Adrenal gland (tissue), 12 donors: ENCODE measurements around the gene ATP8A2. TPM values are rescaled to one million over a fixed set of nuclear protein-coding genes. Genes with fewer than 3 reads are reported as not detected.
"Not testable (repeated sequence)": the region's sequence is repeated elsewhere in the genome, so short reads cannot be mapped to it uniquely, and the experiment has no call there.

Experiments used
- DNase-seq, 7 donors: peaks; one replicate each; pipeline ENCODE4 v3.0.0-alpha.2; 2019 to 2020
- H3K27ac ChIP-seq, 5 donors: fragments of 200-600 bp; sonication (generic) in 4 of 5; 1 replicate in 3 of 5; 2 replicates in 2 of 5; pipeline versions ENCODE4 v1.5.1 to v1.8.0; 2016 to 2020; ENCODE audit warnings: mild to moderate bottlenecking in 1 of 5
- H3K27me3 ChIP-seq: fragments of 200-600 bp; 2 replicates; pipeline ENCODE4 v1.8.0; 2021
- H3K36me3 ChIP-seq, 2 donors: fragments of 200-600 bp; replicated peaks in 1 of 2; 1 replicate in 1 of 2; 2 replicates in 1 of 2; pipeline versions ENCODE4 v1.5.1 to v1.8.0; 2018 to 2022
- H3K4me1 ChIP-seq, 2 donors: fragments of 200-600 bp; replicated peaks in 1 of 2; 1 replicate in 1 of 2; 2 replicates in 1 of 2; pipeline versions ENCODE4 v1.5.1 to v1.8.0; 2018 to 2021
- H3K4me3 ChIP-seq, 4 donors: fragments of 200-600 bp; sonication (generic) in 3 of 4; one replicate each; pipeline ENCODE4 v1.5.1; 2016 to 2018
- H3K9me3 ChIP-seq, 3 donors: fragments of 200-600 bp; sonication (generic) in 1 of 3; replicated peaks in 1 of 3; 1 replicate in 2 of 3; 2 replicates in 1 of 3; pipeline versions ENCODE4 v1.5.1 to v1.8.0; 2016 to 2021
- CTCF ChIP-seq, 6 experiments: fragments of 450-650 bp in 4 of 6; fragments of 200-600 bp in 2 of 6; sonication (generic) in 1 of 6; IDR thresholded peaks; 1 replicate in 5 of 6; 2 replicates in 1 of 6; pipeline versions ENCODE4 v1.5.1 to v1.8.0; 2016 to 2021; ENCODE audit warnings: antibody characterized with exemption in 6 of 6, mild to moderate bottlenecking in 2 of 6, moderate library complexity in 1 of 6
- POLR2A ChIP-seq, 2 donors: fragments of 450-650 bp; IDR thresholded peaks; one replicate each; pipeline ENCODE4 v1.6.1; 2017; ENCODE audit warnings: antibody characterized with exemption in 2 of 2, mild to moderate bottlenecking in 2 of 2, moderate library complexity in 1 of 2
- WGBS, 4 donors: extraction: QIAGEN DNeasy Blood & Tissue Kit in 2 of 4; methylation state at CpG; one replicate each; pipeline versions ENCODE4 v1.1.5 to v1.1.7; 2013 to 2017; 5-methylcytosine and 5-hydroxymethylcytosine counted together
- intact Hi-C, 2 donors: fragments of 100-400 bp; cut with DNase I; formaldehyde crosslinking; loops; one replicate each; pipeline versions ENCODE4 v1.14.1 to v1.15.0; 2022 to 2023
- polyA plus RNA-seq, 3 donors: library from polyadenylated mRNA; stranded (reverse); fragments of 200-250 nt in 2 of 3; fragments of 350-450 nt in 1 of 3; fragmentation: Illumina TruSeq in 1 of 3; extraction: RNeasy Lipid Tissue Mini Kit (QIAGEN cat#74804) in 1 of 3; gene quantifications; one replicate each; pipeline ENCODE4 v1.2.3, GENCODE V29; 2013 to 2014
- total RNA-seq, 9 donors: library from RNA; depleted of rRNA in 4 of 9; stranded (reverse); fragments of >200 nt in 4 of 9; fragments of 120-200 nt in 1 of 9; fragmentation: NEBNext Ultra II Directional in 1 of 9; extraction: Animal tissue kit (Norgen Biotek cat#: 25700) in 1 of 9; gene quantifications; one replicate each; pipeline versions ENCODE4 v1.1.0 to v1.2.4, GENCODE V29; 2013 to 2023
- donor health status: healthy with polysubstance abuse.
- donor health status: Bipolar disorder and iron deficiency.
- donor health status: DM: yes; HTN: yes; CAD: no.
- donor health status: DM: no; HTN: no; CAD: no.
- donor health status: DM: no; HTN: no; CAD: no.
- donor health status: DM: yes; HTN: yes; CAD: no.

Gene ATP8A2
- total and polyA plus RNA-seq, 12 donors = 0.77 to 14.0 (median 4.3) TPM

GRCh38 chr13:25821776-25822175 lies 450.0 kb downstream of the ATP8A2 start:
- Histone ChIP-seq H3K36me3 (no peaks in the 10 kb centered on the region), H3K27ac (no peak overlapping the region), H3K4me3 (no peak overlapping the region), H3K27me3 (no peaks in the 10 kb centered on the region), H3K9me3 (no peaks in the 10 kb centered on the region), H3K4me1 (no peaks in the 10 kb centered on the region)
- TF ChIP-seq CTCF (IDR thresholded peaks at IDR 0.05) (no peak), POLR2A (IDR thresholded peaks at IDR 0.05) (no peak)
- intact Hi-C loops = no loop called here
- no peak for DNase-seq

- DNase-seq, H3K4me3 ChIP-seq, H3K27me3 ChIP-seq, H3K36me3 ChIP-seq, H3K4me1 ChIP-seq, H3K27ac ChIP-seq, intact Hi-C loops, H3K9me3 ChIP-seq: not testable (repeated sequence)
- 76 to 87% (median 81%) methylated on average over 9 of the region's 9 CpGs for WGBS, 4 donors
Observed at GRCh38 chr13:25827221-25827620, 455.4 kb downstream of the ATP8A2 start.

- intact Hi-C loops = no loop called here
- H3K27ac ChIP-seq = no peak overlapping the region
- no peak overlapping the region for H3K4me3 ChIP-seq
- H3K4me1 ChIP-seq = no peaks in the 10 kb centered on the region
- H3K27me3 ChIP-seq = no peaks in the 10 kb centered on the region
- no peaks in the 10 kb centered on the region for H3K9me3 ChIP-seq
- no peak for TF ChIP-seq CTCF (IDR thresholded peaks at IDR 0.05)
- TF ChIP-seq POLR2A (IDR thresholded peaks at IDR 0.05) = no peak
- no peaks in the 10 kb centered on the region for H3K36me3 ChIP-seq
- 74 to 78% (median 76%) methylated on average over 5 of the region's 5 CpGs for WGBS, 4 donors
- no peak for DNase-seq
Observed at GRCh38 chr13:25827831-25828465, 456.2 kb downstream of the ATP8A2 start.

- DNase-seq = no peak
- no peak for TF ChIP-seq CTCF (IDR thresholded peaks at IDR 0.05)
- WGBS, 4 donors = 93 to 96% (median 94%) methylated on average over 1 of the region's 1 CpG
Observed at GRCh38 chr13:25833761-25834160, 462.0 kb downstream of the ATP8A2 start.

GRCh38 chr13:25836574-25837336 lies 465.0 kb downstream of the ATP8A2 start:
- no peak for DNase-seq
- TF ChIP-seq POLR2A (IDR thresholded peaks at IDR 0.05) (no peak), CTCF (IDR thresholded peaks at IDR 0.05) (no peak)
- Histone ChIP-seq H3K4me3 (no peak overlapping the region), H3K4me1 (no peaks in the 10 kb centered on the region), H3K36me3 (no peaks in the 10 kb centered on the region), H3K27me3 (peaks cover 1% of the 10 kb centered on the region), H3K9me3 (no peaks in the 10 kb centered on the region), H3K27ac (no peak overlapping the region)
- intact Hi-C loops = no loop called here
- 79 to 88% (median 82%) methylated on average over 12 of the region's 12 CpGs for WGBS, 4 donors

More at GRCh38 chr13:25833761-25834160, 462.0 kb downstream of the ATP8A2 start:
- Histone ChIP-seq H3K4me3 (no peak overlapping the region), H3K4me1 (no peaks in the 10 kb centered on the region), H3K36me3 (no peaks in the 10 kb centered on the region), H3K9me3 (no peaks in the 10 kb centered on the region), H3K27me3 (no peaks in the 10 kb centered on the region), H3K27ac (no peak overlapping the region)
- intact Hi-C loops = no loop called here
